Measurements from ENCODE around the gene BAIAP2.

Gene BAIAP2

GRCh38 chr17:81158688-81159590, 124.0 kb downstream of the BAIAP2 start:
- DNase-seq (ENCODE audit: low read depth, low spot score) = no peak

- no peak for DNase-seq (ENCODE audit: low read depth, low spot score)
Observed at GRCh38 chr17:81159611-81160265, 124.8 kb downstream of the BAIAP2 start.

- DNase-seq (ENCODE audit: low read depth, low spot score) = no peak
Observed at GRCh38 chr17:81160306-81160705, 125.4 kb downstream of the BAIAP2 start.

GRCh38 chr17:81160747-81161453, 125.9 kb downstream of the BAIAP2 start:
- DNase-seq (ENCODE audit: low read depth, low spot score) = no peak

- no peak for DNase-seq (ENCODE audit: low read depth, low spot score)
Observed at GRCh38 chr17:81161536-81161935, 126.6 kb downstream of the BAIAP2 start.

GRCh38 chr17:81161972-81162371, 127.0 kb downstream of the BAIAP2 start:
- no peak for DNase-seq (ENCODE audit: low read depth, low spot score)

- no peak for DNase-seq (ENCODE audit: low read depth, low spot score)
Observed at GRCh38 chr17:81162491-81162890, 127.5 kb downstream of the BAIAP2 start.

- no peak for DNase-seq (ENCODE audit: low read depth, low spot score)
Observed at GRCh38 chr17:81163051-81163695, 128.2 kb downstream of the BAIAP2 start.

- DNase-seq (ENCODE audit: low read depth, low spot score) = no peak
Observed at GRCh38 chr17:81163703-81164370, 128.9 kb downstream of the BAIAP2 start.

GRCh38 chr17:81164371-81165245, 129.7 kb downstream of the BAIAP2 start:
- DNase-seq (ENCODE audit: low read depth, low spot score) = no peak

- DNase-seq (ENCODE audit: low read depth, low spot score) = no peak
Observed at GRCh38 chr17:81165246-81166032, 130.5 kb downstream of the BAIAP2 start, which contains the start of gene PVALEF. Gene PVALEF, plus strand, starts transcription at chr17:81165507. Its CDS starts 15,720 bp downstream, at chr17:81181227.

GRCh38 chr17:81166033-81166492, 131.1 kb downstream of the BAIAP2 start, which contains the start of gene AATK:
Gene AATK, minus strand, starts transcription at chr17:81166221. Its CDS starts 229 bp downstream, at chr17:81165992.
- no peak for DNase-seq (ENCODE audit: low read depth, low spot score)
